Astrocyte (in vitro differentiated cells and primary cell): Measurements from ENCODE around the gene EMP3. TPM values are rescaled to one million over a fixed set of nuclear protein-coding genes. Genes with fewer than 3 reads are reported as not detected.

Experiments used
- DNase-seq: peaks from one replicate; pipeline ENCODE4 v3.0.0-alpha.2; 2010; ENCODE audit warnings: low read depth
- FAIRE-seq: peaks from 2 replicates; lab custom pipeline; 2011; peaks lifted over from hg19 to GRCh38; lab: Jason Lieb, UNC
- H2AFZ ChIP-seq: 2 replicates; pipeline ENCODE4 v1.6.0; 2012; ENCODE audit warnings: low read depth, low read length, inconsistent platforms
- H3K27ac ChIP-seq: 2 replicates; pipeline ENCODE4 v1.5.1; 2011; ENCODE audit warnings: low read depth, low read length, inconsistent platforms
- H3K27me3 ChIP-seq: 2 replicates; pipeline ENCODE4 v1.6.0; 2011; ENCODE audit warnings: low read length, inconsistent platforms; ENCODE audit not compliant: insufficient read depth
- H3K36me3 ChIP-seq: 2 replicates; pipeline ENCODE4 v1.5.1; 2011; ENCODE audit warnings: low read length, inconsistent platforms; ENCODE audit not compliant: insufficient read depth
- H3K4me1 ChIP-seq: 2 replicates; pipeline ENCODE4 v1.5.1; 2011; ENCODE audit warnings: low read length, inconsistent platforms; ENCODE audit not compliant: insufficient read depth
- H3K4me2 ChIP-seq: 2 replicates; pipeline ENCODE4 v1.6.0; 2012; ENCODE audit warnings: low read length, inconsistent platforms
- H3K4me3 ChIP-seq: 2 replicates; pipeline ENCODE4 v1.5.1; 2011; ENCODE audit warnings: low read depth, mild to moderate bottlenecking, low read length, inconsistent platforms; ENCODE audit not compliant: insufficient read depth
- H3K79me2 ChIP-seq: 2 replicates; pipeline ENCODE4 v1.6.0; 2012; ENCODE audit warnings: mild to moderate bottlenecking, low read length, inconsistent platforms; ENCODE audit not compliant: insufficient read depth
- H3K9ac ChIP-seq: 2 replicates; pipeline ENCODE4 v1.6.0; 2012; ENCODE audit warnings: mild to moderate bottlenecking, low read length, inconsistent platforms
- H3K9me3 ChIP-seq: 2 replicates; pipeline ENCODE4 v1.5.1; 2012; ENCODE audit warnings: low read depth, mild to moderate bottlenecking, low read length, inconsistent platforms; ENCODE audit not compliant: insufficient read depth
- H4K20me1 ChIP-seq: 2 replicates; pipeline ENCODE4 v1.6.0; 2012; ENCODE audit warnings: low read length, inconsistent platforms; ENCODE audit not compliant: insufficient read depth
- H3K27ac Mint-ChIP-seq: one replicate; pipeline ENCODE4 v1.8.0; 2021; ENCODE audit warnings: mild to moderate bottlenecking, mixed read lengths; ENCODE audit not compliant: unreplicated experiment
- H3K27me3 Mint-ChIP-seq: one replicate; pipeline ENCODE4 v1.8.0; 2021; ENCODE audit warnings: low read depth, mixed read lengths; ENCODE audit not compliant: unreplicated experiment
- H3K36me3 Mint-ChIP-seq: one replicate; pipeline ENCODE4 v1.8.0; 2021; ENCODE audit warnings: low read depth, mixed read lengths; ENCODE audit not compliant: unreplicated experiment
- H3K4me1 Mint-ChIP-seq: one replicate; pipeline ENCODE4 v1.8.0; 2021; ENCODE audit warnings: low read depth, mixed read lengths; ENCODE audit not compliant: unreplicated experiment
- H3K4me3 Mint-ChIP-seq: one replicate; pipeline ENCODE4 v1.8.0; 2021; ENCODE audit warnings: mild to moderate bottlenecking, moderate library complexity, mixed read lengths; ENCODE audit not compliant: unreplicated experiment
- H3K9me3 Mint-ChIP-seq: one replicate; pipeline ENCODE4 v1.8.0; 2021; ENCODE audit warnings: mild to moderate bottlenecking, mixed read lengths; ENCODE audit not compliant: unreplicated experiment
- EZH2 ChIP-seq: IDR thresholded peaks from 2 replicates; pipeline ENCODE4 v1.6.1; 2012; ENCODE audit warnings: mild to moderate bottlenecking, low read length, inconsistent platforms; ENCODE audit not compliant: insufficient read depth
- total RNA-seq: library from RNA; stranded (reverse); gene quantifications from 2 replicates; pipeline ENCODE4 v1.2.1, GENCODE V29; 2021
- TF ChIP-seq, protein P1 (sequence below): IDR thresholded peaks from 2 replicates; pipeline ENCODE4 v1.5.1; 2011; ENCODE audit warnings: low read depth, mild to moderate bottlenecking, inconsistent platforms, low read length, moderate library complexity; ENCODE audit not compliant: insufficient read depth

EMP3 gene
- total RNA-seq, 1 donor from 2014 or later: 217 TPM

DNA sequence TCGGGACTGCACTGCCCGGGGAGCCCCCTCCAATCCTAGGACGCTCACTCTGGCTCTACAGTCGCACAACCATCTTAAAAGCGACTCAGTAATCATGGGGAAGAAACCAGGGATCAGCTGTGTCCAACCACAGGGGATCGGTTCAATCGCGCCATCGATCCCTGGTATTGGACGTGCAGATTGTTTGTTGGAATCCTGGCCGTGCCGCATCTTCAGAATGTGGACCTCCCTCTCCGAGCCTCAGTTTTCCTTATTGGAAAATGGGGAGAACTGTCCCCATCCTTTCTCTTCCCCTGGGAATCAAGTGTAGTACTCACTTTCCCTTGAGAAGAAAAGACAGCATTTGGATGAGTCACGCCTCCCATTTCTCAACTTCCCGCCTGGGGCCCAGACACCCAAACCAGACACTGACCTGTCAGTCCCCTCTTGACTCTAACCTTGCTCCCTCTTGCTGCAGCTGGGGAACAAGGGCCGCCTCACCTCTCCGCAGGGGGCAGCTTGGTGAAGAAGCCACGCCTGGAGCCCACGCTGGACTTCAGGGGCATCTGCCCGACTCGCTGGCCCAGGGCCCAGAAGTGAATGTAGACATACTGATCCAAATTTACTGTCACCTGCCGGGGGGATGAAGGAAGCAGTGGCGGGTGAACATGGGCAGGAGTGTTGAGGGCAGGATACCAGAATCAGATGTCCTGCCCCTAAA, 17.6 kb downstream of the EMP3 start:
- Histone ChIP-seq H2AFZ (no peak overlapping the region), H3K27me3 (no peaks in the 10 kb centered on the region), H3K4me1 (no peaks in the 10 kb centered on the region), H4K20me1 (no peaks in the 10 kb centered on the region), H3K27ac (no peak overlapping the region), H3K9ac (no peak overlapping the region), H3K9me3 (no peaks in the 10 kb centered on the region), H3K79me2 (no peaks in the 10 kb centered on the region), H3K36me3 (no peaks in the 10 kb centered on the region), H3K4me2 (no peak overlapping the region), H3K4me3 (no peak overlapping the region)
- Mint-ChIP-seq H3K9me3 (peaks cover 5% of the 10 kb centered on the region), H3K4me1 (no peaks in the 10 kb centered on the region), H3K27ac (no peak overlapping the region), H3K36me3 (peaks cover 4% of the 10 kb centered on the region), H3K4me3 (no peak overlapping the region), H3K27me3 (peaks cover 16% of the 10 kb centered on the region)
- DNase-seq (peak; percentile 14), FAIRE-seq (no peak)
- TF ChIP-seq EZH2: no peak
- TF ChIP-seq, protein P1, sequence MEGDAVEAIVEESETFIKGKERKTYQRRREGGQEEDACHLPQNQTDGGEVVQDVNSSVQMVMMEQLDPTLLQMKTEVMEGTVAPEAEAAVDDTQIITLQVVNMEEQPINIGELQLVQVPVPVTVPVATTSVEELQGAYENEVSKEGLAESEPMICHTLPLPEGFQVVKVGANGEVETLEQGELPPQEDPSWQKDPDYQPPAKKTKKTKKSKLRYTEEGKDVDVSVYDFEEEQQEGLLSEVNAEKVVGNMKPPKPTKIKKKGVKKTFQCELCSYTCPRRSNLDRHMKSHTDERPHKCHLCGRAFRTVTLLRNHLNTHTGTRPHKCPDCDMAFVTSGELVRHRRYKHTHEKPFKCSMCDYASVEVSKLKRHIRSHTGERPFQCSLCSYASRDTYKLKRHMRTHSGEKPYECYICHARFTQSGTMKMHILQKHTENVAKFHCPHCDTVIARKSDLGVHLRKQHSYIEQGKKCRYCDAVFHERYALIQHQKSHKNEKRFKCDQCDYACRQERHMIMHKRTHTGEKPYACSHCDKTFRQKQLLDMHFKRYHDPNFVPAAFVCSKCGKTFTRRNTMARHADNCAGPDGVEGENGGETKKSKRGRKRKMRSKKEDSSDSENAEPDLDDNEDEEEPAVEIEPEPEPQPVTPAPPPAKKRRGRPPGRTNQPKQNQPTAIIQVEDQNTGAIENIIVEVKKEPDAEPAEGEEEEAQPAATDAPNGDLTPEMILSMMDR: no peak

DNA sequence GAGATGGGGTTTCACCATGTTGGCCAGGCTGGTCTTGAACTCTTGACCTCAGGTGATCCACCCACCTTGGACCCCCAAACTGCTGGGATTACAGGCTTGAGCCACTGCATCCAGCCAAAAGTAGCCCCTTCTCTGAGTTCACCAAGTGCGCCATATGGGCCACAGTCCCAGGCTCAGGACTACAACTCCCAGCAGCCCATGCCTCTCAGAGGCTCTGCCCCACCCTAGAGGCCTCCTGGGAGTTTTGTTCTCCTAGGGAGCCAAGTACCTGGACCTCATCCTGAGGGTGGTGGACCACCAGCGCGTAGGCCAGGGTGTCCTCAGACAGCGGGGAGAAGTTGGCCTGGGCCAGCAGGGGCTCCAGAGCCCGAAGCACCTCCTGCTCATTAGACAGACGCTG, 19.5 kb downstream of the EMP3 start:
- Mint-ChIP-seq H3K4me3 (no peak overlapping the region), H3K4me1 (peaks cover 3% of the 10 kb centered on the region), H3K27me3 (peaks cover 4% of the 10 kb centered on the region), H3K9me3 (peaks cover 5% of the 10 kb centered on the region), H3K27ac (no peak overlapping the region), H3K36me3 (peaks cover 4% of the 10 kb centered on the region)
- H3K27ac ChIP-seq: no peak overlapping the region
- no peak overlapping the region for H3K4me3 ChIP-seq
- no peaks in the 10 kb centered on the region for H3K36me3 ChIP-seq
- H4K20me1 ChIP-seq: no peaks in the 10 kb centered on the region
- H3K9me3 ChIP-seq: no peaks in the 10 kb centered on the region
- H3K4me2 ChIP-seq: no peak overlapping the region
- FAIRE-seq (no peak), DNase-seq (no peak)
- no peak overlapping the region for H2AFZ ChIP-seq
- H3K27me3 ChIP-seq: no peaks in the 10 kb centered on the region
- H3K79me2 ChIP-seq: no peaks in the 10 kb centered on the region
- no peak for TF ChIP-seq EZH2
- TF ChIP-seq, protein P1: no peak
- H3K9ac ChIP-seq: no peak overlapping the region
- H3K4me1 ChIP-seq: no peaks in the 10 kb centered on the region

- Histone ChIP-seq H3K4me1 (no peaks in the 10 kb centered on the region), H3K9me3 (no peaks in the 10 kb centered on the region), H3K9ac (no peak overlapping the region), H3K36me3 (no peaks in the 10 kb centered on the region), H4K20me1 (no peaks in the 10 kb centered on the region), H3K4me3 (no peak overlapping the region), H3K27ac (no peak overlapping the region), H3K27me3 (no peaks in the 10 kb centered on the region), H2AFZ (no peak overlapping the region), H3K79me2 (no peaks in the 10 kb centered on the region), H3K4me2 (no peak overlapping the region)
- H3K36me3 Mint-ChIP-seq: peaks cover 4% of the 10 kb centered on the region
- peaks cover 3% of the 10 kb centered on the region for H3K4me1 Mint-ChIP-seq
- TF ChIP-seq EZH2: no peak
- TF ChIP-seq, protein P1: no peak
- no peak overlapping the region for H3K27ac Mint-ChIP-seq
- DNase-seq (no peak), FAIRE-seq (no peak)
- peaks cover 2% of the 10 kb centered on the region for H3K27me3 Mint-ChIP-seq
- no peak overlapping the region for H3K4me3 Mint-ChIP-seq
- peaks cover 5% of the 10 kb centered on the region for H3K9me3 Mint-ChIP-seq
Observed at GRCh38 chr19:48346191-48346590, 20.8 kb downstream of the EMP3 start.
